HCT116 (cell line): ENCODE results near the gene PLEKHG1. TPM values are rescaled to one million over a fixed set of nuclear protein-coding genes. Genes with fewer than 3 reads are reported as not detected.

Experiments used
- ATAC-seq: fragments of 200-7000 bp; cut with Tn5 transposase; 2 replicates; pipeline ENCODE4 v1.9.1; 2020; ENCODE audit warnings: mild to moderate bottlenecking, moderate library complexity
- BruUV-seq: library from RNA; stranded (reverse); fragments of 400-500 nt; replicated peaks from 2 replicates; lab custom pipeline; 2021; lab: Mats Ljungman, UMichigan
- CTCF ChIA-PET: fragments of 300-600 bp; sonication (Branson Sonifier 250); formaldehyde crosslinking; loops from one replicate; lab custom pipeline; 2021; ENCODE audit warnings: antibody characterized with exemption; lab: Charles Lee
- POLR2A ChIA-PET: fragments of 300-600, 350-600 bp; sonication (Branson Sonifier 250); formaldehyde crosslinking; loops from one replicate; lab custom pipeline; 2021; ENCODE audit warnings: antibody characterized with exemption; lab: Charles Lee
- RAD21 ChIA-PET, 2 experiments: fragments of 300-600 bp; sonication (Branson Sonifier 250); formaldehyde crosslinking; loops; one replicate each; lab custom pipeline; 2023; ENCODE audit warnings: low total read pairs in 2 of 2; ENCODE audit not compliant: uncharacterized antibody in 2 of 2, unreplicated experiment in 2 of 2, low non-redundant PET in 1 of 2; lab: Charles Lee
- DNase-seq: peaks from one replicate; pipeline ENCODE4 v3.0.0-alpha.2; 2010; ENCODE audit warnings: low read depth, low spot score
- H2AFZ ChIP-seq: fragments of 200-600 bp; shearing (Covaris generic), sonication (generic); 2 replicates; pipeline ENCODE4 v1.6.1; 2017; ENCODE audit warnings: low read depth, mixed run types, mixed read lengths, antibody characterized with exemption, low read length; ENCODE audit not compliant: poor library complexity, severe bottlenecking
- H3K27ac ChIP-seq: 2 replicates; pipeline ENCODE4 v1.5.1; 2012; ENCODE audit warnings: low read depth, low read length
- H3K27me3 ChIP-seq: fragments of 200-600 bp; sonication (generic); 2 replicates; pipeline ENCODE4 v1.6.1; 2016; ENCODE audit warnings: mixed run types, low read length, mixed read lengths; ENCODE audit not compliant: insufficient read depth
- H3K36me3 ChIP-seq, 2 experiments: fragments of 200-500 bp in 1 of 2; fragments of 200-600 bp in 1 of 2; sonication (Bioruptor generic) in 1 of 2; sonication (generic) in 1 of 2; 2 replicates each; pipeline versions ENCODE4 v1.5.1 to v1.6.1; 2014 to 2016; ENCODE audit warnings: low read length in 2 of 2, inconsistent platforms in 1 of 2, mixed read lengths in 1 of 2, mixed run types in 1 of 2; ENCODE audit not compliant: insufficient read depth in 2 of 2, control insufficient read depth in 1 of 2
- H3K4me1 ChIP-seq, 2 experiments: fragments of 200-600 bp in 1 of 2; sonication (generic) in 1 of 2; 2 replicates each; pipeline versions ENCODE4 v1.5.1 to v1.6.1; 2012 to 2017; ENCODE audit warnings: low read length in 2 of 2, inconsistent platforms in 1 of 2, mild to moderate bottlenecking in 1 of 2, mixed read lengths in 1 of 2, mixed run types in 1 of 2, moderate library complexity in 1 of 2; ENCODE audit not compliant: insufficient read depth in 2 of 2, control insufficient read depth in 1 of 2
- H3K4me2 ChIP-seq: fragments of 200-600 bp; sonication (generic); 2 replicates; pipeline ENCODE4 v1.6.1; 2017; ENCODE audit warnings: mixed run types, low read length, mixed read lengths
- H3K4me3 ChIP-seq, 2 experiments: fragments of 200-600 bp in 1 of 2; sonication (generic) in 1 of 2; replicated peaks in 1 of 2; 2 replicates each; pipeline ENCODE4 v1.5.1; 2011 to 2016; ENCODE audit warnings: low read length in 2 of 2, control low read depth in 1 of 2, low read depth in 1 of 2, mild to moderate bottlenecking in 1 of 2, mixed read lengths in 1 of 2, mixed run types in 1 of 2
- H3K79me2 ChIP-seq: fragments of 200-600 bp; sonication (generic); 2 replicates; pipeline ENCODE4 v1.6.1; 2017; ENCODE audit warnings: mild to moderate bottlenecking, mixed run types, low read length, moderate library complexity, mixed read lengths; ENCODE audit not compliant: insufficient read depth
- H3K9ac ChIP-seq: fragments of 200-600 bp; sonication (generic); 2 replicates; pipeline ENCODE4 v1.6.1; 2016; ENCODE audit warnings: low read length, mixed read lengths
- H3K9me2 ChIP-seq: fragments of 200-600 bp; sonication (generic), shearing (Covaris generic); 2 replicates; pipeline ENCODE4 v1.6.1; 2017; ENCODE audit warnings: mixed run types, mild to moderate bottlenecking, moderate library complexity; ENCODE audit not compliant: insufficient read depth
- H3K9me3 ChIP-seq, 2 experiments: fragments of 200-500 bp in 1 of 2; fragments of 200-600 bp in 1 of 2; sonication (Bioruptor generic) in 1 of 2; sonication (generic) in 1 of 2; 2 replicates each; pipeline ENCODE4 v1.6.1; 2014 to 2017; ENCODE audit warnings: low read length in 2 of 2, mixed read lengths in 2 of 2, inconsistent platforms in 1 of 2, low read depth in 1 of 2, mild to moderate bottlenecking in 1 of 2, mixed run types in 1 of 2, moderate library complexity in 1 of 2; ENCODE audit not compliant: control insufficient read depth in 1 of 2, insufficient read depth in 1 of 2
- H4K20me1 ChIP-seq: fragments of 200-600 bp; sonication (generic), shearing (Covaris generic); 2 replicates; pipeline ENCODE4 v1.6.1; 2017; ENCODE audit warnings: mixed run types, mild to moderate bottlenecking, moderate library complexity; ENCODE audit not compliant: insufficient read depth
- CEBPB ChIP-seq: IDR thresholded peaks from 2 replicates; pipeline ENCODE4 v1.6.1; 2012; ENCODE audit warnings: low read depth
- CTCF ChIP-seq, 3 experiments: fragments of 200-600 bp in 1 of 3; sonication (generic) in 1 of 3; IDR thresholded peaks in 2 of 3; conservative IDR thresholded peaks in 1 of 3; 2 replicates each; pipeline ENCODE4 v1.5.1; 2012 to 2017; ENCODE audit warnings: low read depth in 2 of 3, low read length in 2 of 3, antibody characterized with exemption in 1 of 3, borderline replicate concordance in 1 of 3, control low read depth in 1 of 3, mild to moderate bottlenecking in 1 of 3, mixed read lengths in 1 of 3, mixed run types in 1 of 3, moderate library complexity in 1 of 3; ENCODE audit not compliant: insufficient read depth in 1 of 3
- ELF1 ChIP-seq: IDR thresholded peaks from 2 replicates; pipeline ENCODE4 v1.6.1; 2012; ENCODE audit warnings: low read depth, borderline replicate concordance
- EZH2phosphoT487 ChIP-seq: fragments of 200-600 bp; IDR thresholded peaks from 2 replicates; pipeline ENCODE4 v1.6.1; 2018; ENCODE audit warnings: antibody characterized with exemption, borderline replicate concordance
- MAX ChIP-seq: IDR thresholded peaks from 2 replicates; pipeline ENCODE4 v1.6.1; 2012
- RAD21 ChIP-seq: IDR thresholded peaks from 2 replicates; pipeline ENCODE4 v1.6.1; 2012; ENCODE audit warnings: low read depth, mild to moderate bottlenecking
- SP1 ChIP-seq: IDR thresholded peaks from 2 replicates; pipeline ENCODE4 v1.6.1; 2012; ENCODE audit warnings: low read depth
- SRF ChIP-seq: IDR thresholded peaks from 2 replicates; pipeline ENCODE4 v1.6.1; 2012; ENCODE audit warnings: low read depth
- TCF7L2 ChIP-seq: IDR thresholded peaks from 2 replicates; pipeline ENCODE4 v1.7.0; 2011; ENCODE audit warnings: borderline replicate concordance, inconsistent platforms; ENCODE audit not compliant: insufficient read depth, insufficient read length; ENCODE audit errors: extremely low read depth
- YY1 ChIP-seq: IDR thresholded peaks from 2 replicates; pipeline ENCODE4 v1.6.1; 2011; ENCODE audit warnings: low read length, low read depth, moderate library complexity, mild to moderate bottlenecking; ENCODE audit not compliant: insufficient replicate concordance; ENCODE audit errors: extremely low read depth
- intact Hi-C: fragments of 100-400 bp; cut with micrococcal nuclease; formaldehyde crosslinking; loops from 2 replicates; pipeline ENCODE4 v1.10.0; 2022
- total RNA-seq: library from RNA; stranded (reverse); gene quantifications from one replicate; pipeline ENCODE4 v1.2.1, GENCODE V29; 2021; ENCODE audit not compliant: unreplicated experiment
- TF ChIP-seq, protein P1 (sequence below): IDR thresholded peaks from 2 replicates; pipeline ENCODE4 v1.6.1; 2011; ENCODE audit warnings: mild to moderate bottlenecking, low read length, moderate library complexity; ENCODE audit not compliant: insufficient replicate concordance; ENCODE audit errors: extremely low read depth
- TF ChIP-seq, protein P2 (sequence below): IDR thresholded peaks from 2 replicates; pipeline ENCODE4 v1.6.1; 2012
- TF ChIP-seq, protein P3 (sequence below): IDR thresholded peaks from 2 replicates; pipeline ENCODE4 v1.6.1; 2012; ENCODE audit warnings: low read depth

Gene PLEKHG1
- total RNA-seq, 1 experiment from 2014 or later: 10.4 TPM

DNA sequence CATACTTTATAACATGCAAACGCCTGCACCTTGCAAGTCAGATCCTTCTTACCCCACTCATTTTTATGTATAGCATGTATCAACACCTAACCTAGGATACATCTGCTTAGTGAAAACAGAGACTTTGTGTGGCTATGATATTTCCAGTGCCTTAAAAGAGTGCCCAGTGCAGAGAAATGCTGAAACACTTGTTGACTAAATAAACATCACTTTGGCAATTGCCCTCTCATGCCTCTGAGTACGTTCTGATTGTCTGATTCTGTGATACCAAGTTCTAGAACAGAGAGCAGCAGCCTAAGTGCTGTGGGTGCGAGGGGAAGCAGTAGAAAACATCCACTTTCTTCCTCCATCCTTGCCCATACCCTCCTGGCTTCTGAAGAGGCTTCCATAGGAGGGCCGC lies 13.6 kb downstream of the PLEKHG1 start:
- H3K79me2 ChIP-seq: no peaks in the 10 kb centered on the region
- no peak overlapping the region for H3K27ac ChIP-seq
- ATAC-seq (no peak), DNase-seq (no peak)
- no peak overlapping the region for H3K9ac ChIP-seq
- no peak overlapping the region for H3K4me3 ChIP-seq
- no peaks in the 10 kb centered on the region for H3K27me3 ChIP-seq
- H3K4me1 ChIP-seq: no peaks in the 10 kb centered on the region
- CTCF ChIA-PET: no interaction called here
- no peaks in the 10 kb centered on the region for H3K9me2 ChIP-seq
- POLR2A ChIA-PET: no interaction called here
- H2AFZ ChIP-seq: no peak overlapping the region
- no TSS peak for BruUV-seq
- intact Hi-C loops: no loop called here
- no peaks in the 10 kb centered on the region for H3K9me3 ChIP-seq
- no peak overlapping the region for H3K4me2 ChIP-seq
- RAD21 ChIA-PET: no interaction called here
- no peaks in the 10 kb centered on the region for H4K20me1 ChIP-seq
- TF ChIP-seq TCF7L2 (no peak), CTCF (IDR thresholded peaks at IDR 0.05 in 2 of 3, conservative IDR thresholded peaks at IDR 0.05 in 1 of 3; ENCODE audit: borderline replicate concordance in 1 of 3, insufficient read depth in 1 of 3, low read depth in 2 of 3, low read length in 2 of 3) (no peak), ELF1 (no peak), EZH2phosphoT487 (no peak), CEBPB (no peak), SRF (no peak), RAD21 (no peak), YY1 (no peak), MAX (no peak), SP1 (no peak)
- TF ChIP-seq, protein P1, sequence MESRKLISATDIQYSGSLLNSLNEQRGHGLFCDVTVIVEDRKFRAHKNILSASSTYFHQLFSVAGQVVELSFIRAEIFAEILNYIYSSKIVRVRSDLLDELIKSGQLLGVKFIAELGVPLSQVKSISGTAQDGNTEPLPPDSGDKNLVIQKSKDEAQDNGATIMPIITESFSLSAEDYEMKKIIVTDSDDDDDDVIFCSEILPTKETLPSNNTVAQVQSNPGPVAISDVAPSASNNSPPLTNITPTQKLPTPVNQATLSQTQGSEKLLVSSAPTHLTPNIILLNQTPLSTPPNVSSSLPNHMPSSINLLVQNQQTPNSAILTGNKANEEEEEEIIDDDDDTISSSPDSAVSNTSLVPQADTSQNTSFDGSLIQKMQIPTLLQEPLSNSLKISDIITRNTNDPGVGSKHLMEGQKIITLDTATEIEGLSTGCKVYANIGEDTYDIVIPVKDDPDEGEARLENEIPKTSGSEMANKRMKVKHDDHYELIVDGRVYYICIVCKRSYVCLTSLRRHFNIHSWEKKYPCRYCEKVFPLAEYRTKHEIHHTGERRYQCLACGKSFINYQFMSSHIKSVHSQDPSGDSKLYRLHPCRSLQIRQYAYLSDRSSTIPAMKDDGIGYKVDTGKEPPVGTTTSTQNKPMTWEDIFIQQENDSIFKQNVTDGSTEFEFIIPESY: no peak
- TF ChIP-seq, protein P2, sequence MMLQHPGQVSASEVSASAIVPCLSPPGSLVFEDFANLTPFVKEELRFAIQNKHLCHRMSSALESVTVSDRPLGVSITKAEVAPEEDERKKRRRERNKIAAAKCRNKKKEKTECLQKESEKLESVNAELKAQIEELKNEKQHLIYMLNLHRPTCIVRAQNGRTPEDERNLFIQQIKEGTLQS: no peak
- TF ChIP-seq, protein P3, sequence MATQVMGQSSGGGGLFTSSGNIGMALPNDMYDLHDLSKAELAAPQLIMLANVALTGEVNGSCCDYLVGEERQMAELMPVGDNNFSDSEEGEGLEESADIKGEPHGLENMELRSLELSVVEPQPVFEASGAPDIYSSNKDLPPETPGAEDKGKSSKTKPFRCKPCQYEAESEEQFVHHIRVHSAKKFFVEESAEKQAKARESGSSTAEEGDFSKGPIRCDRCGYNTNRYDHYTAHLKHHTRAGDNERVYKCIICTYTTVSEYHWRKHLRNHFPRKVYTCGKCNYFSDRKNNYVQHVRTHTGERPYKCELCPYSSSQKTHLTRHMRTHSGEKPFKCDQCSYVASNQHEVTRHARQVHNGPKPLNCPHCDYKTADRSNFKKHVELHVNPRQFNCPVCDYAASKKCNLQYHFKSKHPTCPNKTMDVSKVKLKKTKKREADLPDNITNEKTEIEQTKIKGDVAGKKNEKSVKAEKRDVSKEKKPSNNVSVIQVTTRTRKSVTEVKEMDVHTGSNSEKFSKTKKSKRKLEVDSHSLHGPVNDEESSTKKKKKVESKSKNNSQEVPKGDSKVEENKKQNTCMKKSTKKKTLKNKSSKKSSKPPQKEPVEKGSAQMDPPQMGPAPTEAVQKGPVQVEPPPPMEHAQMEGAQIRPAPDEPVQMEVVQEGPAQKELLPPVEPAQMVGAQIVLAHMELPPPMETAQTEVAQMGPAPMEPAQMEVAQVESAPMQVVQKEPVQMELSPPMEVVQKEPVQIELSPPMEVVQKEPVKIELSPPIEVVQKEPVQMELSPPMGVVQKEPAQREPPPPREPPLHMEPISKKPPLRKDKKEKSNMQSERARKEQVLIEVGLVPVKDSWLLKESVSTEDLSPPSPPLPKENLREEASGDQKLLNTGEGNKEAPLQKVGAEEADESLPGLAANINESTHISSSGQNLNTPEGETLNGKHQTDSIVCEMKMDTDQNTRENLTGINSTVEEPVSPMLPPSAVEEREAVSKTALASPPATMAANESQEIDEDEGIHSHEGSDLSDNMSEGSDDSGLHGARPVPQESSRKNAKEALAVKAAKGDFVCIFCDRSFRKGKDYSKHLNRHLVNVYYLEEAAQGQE: no peak
- no peaks in the 10 kb centered on the region for H3K36me3 ChIP-seq
